Stomach (tissue), 4 donors: Measurements from ENCODE around the gene PHACTR4.
"Not testable (repeated sequence)": the region's sequence is repeated elsewhere in the genome, so short reads cannot be mapped to it uniquely, and the experiment has no call there.

Experiments used
- EP300 ChIP-seq: sonication (generic); formaldehyde crosslinking; IDR thresholded peaks from one replicate; pipeline ENCODE4 v1.6.1; 2017; ENCODE audit warnings: antibody characterized with exemption
- POLR2AphosphoS5 ChIP-seq, 3 donors: sonication (generic); formaldehyde crosslinking; IDR thresholded peaks; one replicate each; pipeline ENCODE4 v1.6.1; 2016; ENCODE audit warnings: antibody characterized with exemption in 3 of 3
- TF ChIP-seq, protein P1 (sequence below), 7 experiments: fragments of 450-650 bp in 4 of 7; fragments of 200-600 bp in 3 of 7; sonication (generic) in 3 of 7; IDR thresholded peaks; one replicate each; pipeline ENCODE4 v1.5.1; 2016 to 2019; ENCODE audit warnings: antibody characterized with exemption in 7 of 7, control low read depth in 2 of 7, mild to moderate bottlenecking in 1 of 7

- TF ChIP-seq, protein P1, sequence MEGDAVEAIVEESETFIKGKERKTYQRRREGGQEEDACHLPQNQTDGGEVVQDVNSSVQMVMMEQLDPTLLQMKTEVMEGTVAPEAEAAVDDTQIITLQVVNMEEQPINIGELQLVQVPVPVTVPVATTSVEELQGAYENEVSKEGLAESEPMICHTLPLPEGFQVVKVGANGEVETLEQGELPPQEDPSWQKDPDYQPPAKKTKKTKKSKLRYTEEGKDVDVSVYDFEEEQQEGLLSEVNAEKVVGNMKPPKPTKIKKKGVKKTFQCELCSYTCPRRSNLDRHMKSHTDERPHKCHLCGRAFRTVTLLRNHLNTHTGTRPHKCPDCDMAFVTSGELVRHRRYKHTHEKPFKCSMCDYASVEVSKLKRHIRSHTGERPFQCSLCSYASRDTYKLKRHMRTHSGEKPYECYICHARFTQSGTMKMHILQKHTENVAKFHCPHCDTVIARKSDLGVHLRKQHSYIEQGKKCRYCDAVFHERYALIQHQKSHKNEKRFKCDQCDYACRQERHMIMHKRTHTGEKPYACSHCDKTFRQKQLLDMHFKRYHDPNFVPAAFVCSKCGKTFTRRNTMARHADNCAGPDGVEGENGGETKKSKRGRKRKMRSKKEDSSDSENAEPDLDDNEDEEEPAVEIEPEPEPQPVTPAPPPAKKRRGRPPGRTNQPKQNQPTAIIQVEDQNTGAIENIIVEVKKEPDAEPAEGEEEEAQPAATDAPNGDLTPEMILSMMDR (IDR thresholded peaks at IDR 0.05), result not testable (repeated sequence)
- not testable (repeated sequence) for TF ChIP-seq POLR2AphosphoS5 (IDR thresholded peaks at IDR 0.05); EP300
Observed at GRCh38 chr1:28327431-28327830, 42.1 kb upstream of the PHACTR4 start.
